Activated CD4-positive, alpha-beta memory T cell treated with anti-CD3 and anti-CD28 coated beads for 36 hours (primary cell): ENCODE measurements around the gene LTF. TPM values are rescaled to one million over a fixed set of nuclear protein-coding genes. Genes with fewer than 3 reads are reported as not detected.

Experiments
- CTCF ChIA-PET: fragments of 350-600 bp; sonication (Branson Sonifier 250); formaldehyde crosslinking; loops from one replicate; lab custom pipeline; 2021; ENCODE audit warnings: antibody characterized with exemption, inconsistent platforms; lab: Charles Lee
- POLR2A ChIA-PET: fragments of 350-600 bp; sonication (Branson Sonifier 250); formaldehyde crosslinking; loops from one replicate; lab custom pipeline; 2021; ENCODE audit warnings: antibody characterized with exemption; lab: Charles Lee
- DNase-seq: peaks from one replicate; pipeline ENCODE4 v3.0.0-alpha.2; 2020
- H3K27ac Mint-ChIP-seq: one replicate; pipeline ENCODE4 v1.8.0; 2021; ENCODE audit warnings: mixed read lengths
- H3K27me3 Mint-ChIP-seq: one replicate; pipeline ENCODE4 v1.8.0; 2021; ENCODE audit warnings: mixed read lengths
- H3K36me3 Mint-ChIP-seq: one replicate; pipeline ENCODE4 v1.8.0; 2021; ENCODE audit warnings: mixed read lengths
- H3K4me1 Mint-ChIP-seq: one replicate; pipeline ENCODE4 v1.8.0; 2021; ENCODE audit warnings: low read depth, mixed read lengths
- H3K4me3 Mint-ChIP-seq: one replicate; pipeline ENCODE4 v1.8.0; 2021; ENCODE audit warnings: mild to moderate bottlenecking, mixed read lengths
- H3K9me3 Mint-ChIP-seq: one replicate; pipeline ENCODE4 v1.8.0; 2021; ENCODE audit warnings: mixed read lengths
- intact Hi-C: fragments of 100-400 bp; cut with micrococcal nuclease; formaldehyde crosslinking; loops from one replicate; pipeline ENCODE4 v1.15.1; 2023
- total RNA-seq, 2 experiments: library from RNA; stranded (reverse); gene quantifications; one replicate each; pipeline ENCODE4 v1.2.3, GENCODE V29; 2021

LTF gene
- total RNA-seq, 2 experiments from 2014 or later = not detected

GRCh38 chr3:46463868-46464241 lies 850 bp downstream of the LTF start:
- no peak overlapping the region for H3K4me3 Mint-ChIP-seq
- H3K27me3 Mint-ChIP-seq = peaks cover 45% of the 10 kb centered on the region
- H3K36me3 Mint-ChIP-seq = no peaks in the 10 kb centered on the region
- CTCF ChIA-PET = interaction anchor here (2.5 kb wide), 1 partner anchor 25 kb away, joined by 13 read pairs; no protein-coding TSS in a partner anchor
- H3K4me1 Mint-ChIP-seq = no peaks in the 10 kb centered on the region
- POLR2A ChIA-PET = no interaction called here
- intact Hi-C loops = no loop called here
- no peak overlapping the region for H3K27ac Mint-ChIP-seq
- H3K9me3 Mint-ChIP-seq = no peaks in the 10 kb centered on the region
- no peak for DNase-seq

GRCh38 chr3:46463120-46463867 lies 1.4 kb downstream of the LTF start:
- POLR2A ChIA-PET = no interaction called here
- intact Hi-C loops = no loop called here
- no peak for DNase-seq
- CTCF ChIA-PET = interaction anchor here (1.5 to 2.5 kb wide), 3 partner anchors 13 to 25 kb away, joined by 4 to 13 read pairs (median 9); no protein-coding TSS in a partner anchor
- no peaks in the 10 kb centered on the region for H3K36me3 Mint-ChIP-seq
- peaks cover 45% of the 10 kb centered on the region for H3K27me3 Mint-ChIP-seq
- no peaks in the 10 kb centered on the region for H3K9me3 Mint-ChIP-seq
- H3K4me3 Mint-ChIP-seq = no peak overlapping the region
- H3K4me1 Mint-ChIP-seq = no peaks in the 10 kb centered on the region
- H3K27ac Mint-ChIP-seq = no peak overlapping the region

GRCh38 chr3:46462511-46462910 lies 2.2 kb downstream of the LTF start:
- no peaks in the 10 kb centered on the region for H3K4me1 Mint-ChIP-seq
- H3K27me3 Mint-ChIP-seq = peaks cover 45% of the 10 kb centered on the region
- intact Hi-C loops = no loop called here
- POLR2A ChIA-PET = interaction anchor here (0.5 kb wide), 1 partner anchor 684 kb away, joined by 3 read pairs; no protein-coding TSS in a partner anchor
- no peak overlapping the region for H3K27ac Mint-ChIP-seq
- H3K9me3 Mint-ChIP-seq = no peaks in the 10 kb centered on the region
- no peak overlapping the region for H3K4me3 Mint-ChIP-seq
- CTCF ChIA-PET = interaction anchor here (1.5 to 2.5 kb wide), 3 partner anchors 12 to 26 kb away, joined by 4 to 13 read pairs (median 9); no protein-coding TSS in a partner anchor
- no peaks in the 10 kb centered on the region for H3K36me3 Mint-ChIP-seq
- DNase-seq = no peak

GRCh38 chr3:46462111-46462510 lies 2.6 kb downstream of the LTF start:
- no peak overlapping the region for H3K27ac Mint-ChIP-seq
- no peaks in the 10 kb centered on the region for H3K4me1 Mint-ChIP-seq
- no peak for DNase-seq
- no peak overlapping the region for H3K4me3 Mint-ChIP-seq
- ChIA-PET POLR2A (interaction anchor here (0.5 kb wide), 1 partner anchor 683 kb away, joined by 3 read pairs; no protein-coding TSS in a partner anchor), CTCF (interaction anchor here (1.5 to 2.5 kb wide), 3 partner anchors 12 to 27 kb away, joined by 4 to 13 read pairs (median 9); no protein-coding TSS in a partner anchor)
- intact Hi-C loops = no loop called here
- peaks cover 45% of the 10 kb centered on the region for H3K27me3 Mint-ChIP-seq
- H3K36me3 Mint-ChIP-seq = no peaks in the 10 kb centered on the region
- H3K9me3 Mint-ChIP-seq = no peaks in the 10 kb centered on the region

GRCh38 chr3:46460051-46460450 lies 4.7 kb downstream of the LTF start:
- Mint-ChIP-seq H3K36me3 (no peaks in the 10 kb centered on the region), H3K9me3 (no peaks in the 10 kb centered on the region), H3K27me3 (peaks cover 39% of the 10 kb centered on the region), H3K4me1 (no peaks in the 10 kb centered on the region), H3K27ac (no peak overlapping the region), H3K4me3 (no peak overlapping the region)
- intact Hi-C loops = no loop called here
- no peak for DNase-seq
- ChIA-PET POLR2A (no interaction called here), CTCF (interaction anchor here (1.4 to 1.5 kb wide), 2 partner anchors 10 to 28 kb away, joined by 5 to 7 read pairs; no protein-coding TSS in a partner anchor)

- intact Hi-C loops = no loop called here
- H3K27me3 Mint-ChIP-seq = peaks cover 15% of the 10 kb centered on the region
- no peak overlapping the region for H3K27ac Mint-ChIP-seq
- H3K9me3 Mint-ChIP-seq = no peaks in the 10 kb centered on the region
- ChIA-PET CTCF (interaction anchor here (0.6 kb wide), 1 partner anchor 231 kb away, joined by 3 read pairs; no protein-coding TSS in a partner anchor), POLR2A (no interaction called here)
- DNase-seq = no peak
- H3K4me1 Mint-ChIP-seq = no peaks in the 10 kb centered on the region
- no peak overlapping the region for H3K4me3 Mint-ChIP-seq
- H3K36me3 Mint-ChIP-seq = no peaks in the 10 kb centered on the region
Measured at GRCh38 chr3:46456118-46456517, 8.6 kb downstream of the LTF start.

GRCh38 chr3:46455231-46456115 lies 9.2 kb downstream of the LTF start:
- no peak for DNase-seq
- Mint-ChIP-seq H3K36me3 (no peaks in the 10 kb centered on the region), H3K27ac (no peak overlapping the region), H3K4me3 (no peak overlapping the region), H3K4me1 (no peaks in the 10 kb centered on the region), H3K27me3 (peaks cover 13% of the 10 kb centered on the region), H3K9me3 (no peaks in the 10 kb centered on the region)
- CTCF ChIA-PET = interaction anchor here (0.7 kb wide), 1 partner anchor 248 kb away, joined by 3 read pairs; no protein-coding TSS in a partner anchor
- POLR2A ChIA-PET = no interaction called here
- intact Hi-C loops = no loop called here

- no peak overlapping the region for H3K4me3 Mint-ChIP-seq
- H3K27ac Mint-ChIP-seq = no peak overlapping the region
- peaks cover 6% of the 10 kb centered on the region for H3K27me3 Mint-ChIP-seq
- H3K4me1 Mint-ChIP-seq = no peaks in the 10 kb centered on the region
- intact Hi-C loops = no loop called here
- H3K36me3 Mint-ChIP-seq = no peaks in the 10 kb centered on the region
- ChIA-PET POLR2A (no interaction called here), CTCF (interaction anchor here (0.7 kb wide), 1 partner anchor 248 kb away, joined by 3 read pairs; no protein-coding TSS in a partner anchor)
- no peak for DNase-seq
- no peaks in the 10 kb centered on the region for H3K9me3 Mint-ChIP-seq
Measured at GRCh38 chr3:46454606-46455005, 10.1 kb downstream of the LTF start.

GRCh38 chr3:46454209-46454595 lies 10.5 kb downstream of the LTF start:
- no peak overlapping the region for H3K4me3 Mint-ChIP-seq
- H3K36me3 Mint-ChIP-seq = no peaks in the 10 kb centered on the region
- DNase-seq = no peak
- intact Hi-C loops = no loop called here
- ChIA-PET POLR2A (no interaction called here), CTCF (no interaction called here)
- H3K9me3 Mint-ChIP-seq = no peaks in the 10 kb centered on the region
- H3K27ac Mint-ChIP-seq = no peak overlapping the region
- H3K27me3 Mint-ChIP-seq = peaks cover 3% of the 10 kb centered on the region
- no peaks in the 10 kb centered on the region for H3K4me1 Mint-ChIP-seq

- H3K4me3 Mint-ChIP-seq = no peak overlapping the region
- CTCF ChIA-PET = no interaction called here
- POLR2A ChIA-PET = no interaction called here
- intact Hi-C loops = no loop called here
- H3K27ac Mint-ChIP-seq = no peak overlapping the region
- H3K9me3 Mint-ChIP-seq = no peaks in the 10 kb centered on the region
- no peaks in the 10 kb centered on the region for H3K36me3 Mint-ChIP-seq
- H3K4me1 Mint-ChIP-seq = no peaks in the 10 kb centered on the region
- H3K27me3 Mint-ChIP-seq = peaks cover 3% of the 10 kb centered on the region
- DNase-seq = no peak
Measured at GRCh38 chr3:46453526-46454208, 11.0 kb downstream of the LTF start.

- Mint-ChIP-seq H3K4me1 (no peaks in the 10 kb centered on the region), H3K9me3 (no peaks in the 10 kb centered on the region), H3K27me3 (peaks cover 3% of the 10 kb centered on the region), H3K4me3 (no peak overlapping the region), H3K36me3 (no peaks in the 10 kb centered on the region), H3K27ac (no peak overlapping the region)
- ChIA-PET POLR2A (no interaction called here), CTCF (interaction anchor here (0.7 to 2.5 kb wide), 8 partner anchors 10 to 182 kb away, joined by 3 to 13 read pairs (median 4); no protein-coding TSS in a partner anchor)
- DNase-seq = no peak
- intact Hi-C loops = no loop called here
Measured at GRCh38 chr3:46449755-46450552, 14.8 kb downstream of the LTF start.
